K562 (cell line): Measurements from ENCODE around the gene BIRC5. TPM values are rescaled to one million over a fixed set of nuclear protein-coding genes. Genes with fewer than 3 reads are reported as not detected.

ENCODE experiments used
- AFF4 ChIP-seq: sonication (generic); formaldehyde crosslinking; IDR thresholded peaks from 2 replicates; pipeline ENCODE4 v1.8.0; 2023; ENCODE audit warnings: mild to moderate bottlenecking, missing genetic modification reagents
- CCNT2 ChIP-seq: IDR thresholded peaks from 2 replicates; pipeline ENCODE4 v1.6.1; 2011; ENCODE audit warnings: borderline replicate concordance, low read depth, mild to moderate bottlenecking, moderate library complexity, mixed read lengths, low read length; ENCODE audit not compliant: insufficient read length; ENCODE audit errors: extremely low read depth
- CHCHD3 ChIP-seq: fragments of 250-450 bp; sonication (Bioruptor Pico); IDR thresholded peaks from 2 replicates; pipeline ENCODE4 v2.1.2; 2022; ENCODE audit warnings: mild to moderate bottlenecking
- CREBBP ChIP-seq: IDR thresholded peaks from one replicate; pipeline ENCODE4 v1.6.1; 2012; ENCODE audit warnings: low read depth, mild to moderate bottlenecking, control low read depth, inconsistent platforms, low read length
- EP400 ChIP-seq: fragments of 450-650 bp; IDR thresholded peaks from 2 replicates; pipeline ENCODE4 v1.6.1; 2017; ENCODE audit warnings: antibody characterized with exemption, mild to moderate bottlenecking, moderate library complexity
- ETS1 ChIP-seq: conservative IDR thresholded peaks from 2 replicates; pipeline ENCODE4 v1.6.1; 2011; ENCODE audit warnings: low read depth, mild to moderate bottlenecking, low read length; ENCODE audit not compliant: control insufficient read depth
- FUS ChIP-seq: fragments of 200-400 bp; formaldehyde crosslinking; optimal IDR thresholded peaks from 2 replicates; pipeline ENCODE3; 2017; ENCODE audit warnings: low read depth, low read length
- HDAC3 ChIP-seq: fragments of 450-650 bp; IDR thresholded peaks from 2 replicates; pipeline ENCODE4 v1.6.1; 2018; ENCODE audit warnings: borderline replicate concordance, mild to moderate bottlenecking, moderate library complexity; ENCODE audit not compliant: partially characterized antibody
- HSF4 ChIP-seq: fragments of 250-450 bp; sonication (Bioruptor Pico); IDR thresholded peaks from 2 replicates; pipeline ENCODE4 v2.1.2; 2022; ENCODE audit warnings: mild to moderate bottlenecking, moderate library complexity, borderline replicate concordance
- JUN ChIP-seq, 2 experiments: sonication (generic) in 1 of 2; formaldehyde crosslinking in 1 of 2; IDR thresholded peaks; 2 replicates each; pipeline versions ENCODE4 v1.6.1 to v1.8.0; 2012 to 2022; ENCODE audit warnings: borderline replicate concordance in 2 of 2, mild to moderate bottlenecking in 2 of 2, improper control_type of control experiment in 1 of 2, low read depth in 1 of 2, low read length in 1 of 2, missing genetic modification reagents in 1 of 2
- JUNB ChIP-seq: fragments of 450-650 bp; formaldehyde crosslinking; conservative IDR thresholded peaks from 2 replicates; pipeline ENCODE4 v1.4.0; 2020; ENCODE audit warnings: mild to moderate bottlenecking
- MAFF ChIP-seq: IDR thresholded peaks from 2 replicates; pipeline ENCODE4 v1.6.1; 2012; ENCODE audit warnings: low read length, improper control_type of control experiment
- MAFG ChIP-seq: fragments of 450-650 bp; conservative IDR thresholded peaks from 2 replicates; pipeline ENCODE4 v1.6.1; 2016; ENCODE audit warnings: missing genetic modification characterization, missing compliant biosample characterization
- NCOA2 ChIP-seq, 2 experiments: fragments of 450-650 bp; IDR thresholded peaks; 2 replicates each; pipeline ENCODE4 v1.6.1; 2018; ENCODE audit warnings: mild to moderate bottlenecking in 2 of 2, moderate library complexity in 1 of 2; ENCODE audit not compliant: partially characterized antibody in 2 of 2
- PHF21A ChIP-seq: fragments of 450-650 bp; IDR thresholded peaks from 2 replicates; pipeline ENCODE4 v1.6.1; 2017; ENCODE audit warnings: low read depth, borderline replicate concordance
- POLR3G ChIP-seq: IDR thresholded peaks from 2 replicates; pipeline ENCODE4 v1.6.1; 2011; ENCODE audit not compliant: insufficient read length, insufficient replicate concordance; ENCODE audit errors: extremely low read depth
- RAD51 ChIP-seq: fragments of 450-650 bp; IDR thresholded peaks from 2 replicates; pipeline ENCODE4 v1.7.1; 2016; ENCODE audit warnings: low read depth, mild to moderate bottlenecking, borderline replicate concordance
- RNF219 ChIP-seq: fragments of 250-450 bp; sonication (Bioruptor Pico); IDR thresholded peaks from 2 replicates; pipeline ENCODE4 v1.5.0; 2022; ENCODE audit warnings: mild to moderate bottlenecking
- SUPT5H ChIP-seq: fragments of 450-650 bp; IDR thresholded peaks from 2 replicates; pipeline ENCODE4 v1.6.1; 2016
- TRIM28 ChIP-seq: fragments of 450-650 bp; IDR thresholded peaks from 2 replicates; pipeline ENCODE4 v1.6.1; 2017
- ZNF3 ChIP-seq: fragments of 250-450 bp; sonication (Bioruptor Pico); IDR thresholded peaks from 2 replicates; pipeline ENCODE4 v1.5.0; 2021; ENCODE audit warnings: mild to moderate bottlenecking, moderate library complexity
- polyA plus RNA-seq, 8 experiments: library from polyadenylated mRNA; depleted of rRNA in 4 of 8; stranded (reverse) in 5 of 8; unstranded in 3 of 8; fragments of >200 nt; fragmentation: Nextera tagmentation in 2 of 8; fragmentation: Illumina TruSeq in 1 of 8; extraction: Ambion mirVana in 2 of 8; extraction: Trizol in 1 of 8; gene quantifications; 2 replicates each; pipeline versions ENCODE4 v1.2.1 to v1.2.3, GENCODE V29; 2011 to 2014; ENCODE audit warnings: inconsistent platforms in 1 of 8, missing spikeins in 1 of 8
- total RNA-seq, 7 experiments: library from RNA; depleted of rRNA in 6 of 7; stranded (reverse); fragments of >200 nt in 6 of 7; fragmentation: Illumina TruSeq in 2 of 7; extraction: Trizol in 2 of 7; gene quantifications; 2 replicates each; pipeline versions ENCODE4 v1.2.1 to v1.2.3, GENCODE V29; 2011 to 2021; ENCODE audit warnings: low replicate concordance in 1 of 7

Gene BIRC5
- total and polyA plus RNA-seq, 9 of the 15 experiments (the other 6 are each of a cell fraction or from before 2014, with no cell fraction given): 64.4 to 140 (median 101) TPM

- TF ChIP-seq FUS: no peak
- TF ChIP-seq CREBBP: no peak
- TF ChIP-seq HSF4 (CRISPR knock-in tag): no peak
- no peak for TF ChIP-seq RNF219 (CRISPR knock-in tag)
- TF ChIP-seq AFF4 (CRISPR knock-in tag): no peak
- no peak for TF ChIP-seq RAD51
- TF ChIP-seq MAFG (tag): no peak
- TF ChIP-seq CHCHD3 (CRISPR knock-in tag): no peak
- TF ChIP-seq SUPT5H: no peak
- no peak for TF ChIP-seq TRIM28
- no peak; the same call in 1 of the 2 replicates for TF ChIP-seq EP400
- TF ChIP-seq POLR3G: no peak
- no peak for TF ChIP-seq ZNF3 (CRISPR knock-in tag)
- no peak for TF ChIP-seq MAFF
- TF ChIP-seq JUNB (CRISPR knock-in tag): no peak
- TF ChIP-seq HDAC3: no peak
- no peak for TF ChIP-seq CCNT2
- no peak; the same call in 1 of the 2 replicates for TF ChIP-seq PHF21A
- 0 out of 2 replicates have a peak, but pooled peaks have one; percentile 13 for TF ChIP-seq JUN (IDR thresholded peaks at IDR 0.05; ENCODE audit: borderline replicate concordance, low read depth, low read length)
- TF ChIP-seq JUN (CRISPR knock-in tag; IDR thresholded peaks at IDR 0.05; ENCODE audit: borderline replicate concordance): no peak
- 0 out of 2 replicates have a peak, but pooled peaks have one; percentile 48 for TF ChIP-seq ETS1
- TF ChIP-seq NCOA2 (IDR thresholded peaks at IDR 0.05; ENCODE audit: partially characterized antibody in 2 of 2): no peak
Measured at GRCh38 chr17:78250891-78251772, 37.1 kb downstream of the BIRC5 start (continued).
